ENCODE data around the gene NMNAT2.

NMNAT2 gene

GRCh38 chr1:183457449-183457848, 39.3 kb upstream of the NMNAT2 start:
- in situ Hi-C loops (cut with HindIII; ENCODE audit: low sequenced_read_pairs): no loop called here
- DNase-seq (ENCODE audit: low read depth): no peak
- no peak for TF ChIP-seq CTCF (IDR thresholded peaks at IDR 0.05; ENCODE audit: low read depth, low read length, missing control alignments)
- H3K4me3 ChIP-seq (ENCODE audit: low read depth, low read length): no peak overlapping the region

GRCh38 chr1:183456826-183457225, 38.6 kb upstream of the NMNAT2 start:
- H3K4me3 ChIP-seq (ENCODE audit: low read depth, low read length): no peak overlapping the region
- DNase-seq (ENCODE audit: low read depth): no peak
- no peak for TF ChIP-seq CTCF (IDR thresholded peaks at IDR 0.05; ENCODE audit: low read depth, low read length, missing control alignments)
- in situ Hi-C loops (cut with HindIII; ENCODE audit: low sequenced_read_pairs): no loop called here

GRCh38 chr1:183454377-183454776, 36.2 kb upstream of the NMNAT2 start:
- no peak for DNase-seq (ENCODE audit: low read depth)
- H3K4me3 ChIP-seq (ENCODE audit: low read depth, low read length): no peak overlapping the region
- no peak for TF ChIP-seq CTCF (IDR thresholded peaks at IDR 0.05; ENCODE audit: low read depth, low read length, missing control alignments)
- in situ Hi-C loops (cut with HindIII; ENCODE audit: low sequenced_read_pairs): no loop called here

- no peak overlapping the region for H3K4me3 ChIP-seq (ENCODE audit: low read depth, low read length)
- DNase-seq (ENCODE audit: low read depth): no peak
- in situ Hi-C loops (cut with HindIII; ENCODE audit: low sequenced_read_pairs): no loop called here
- TF ChIP-seq CTCF (IDR thresholded peaks at IDR 0.05; ENCODE audit: low read depth, low read length, missing control alignments): no peak
These were observed 31.9 kb upstream of the NMNAT2 start for GRCh38 chr1:183450093-183450492.

GRCh38 chr1:183449223-183449770, 31.1 kb upstream of the NMNAT2 start:
- in situ Hi-C loops (cut with HindIII; ENCODE audit: low sequenced_read_pairs): no loop called here
- DNase-seq (ENCODE audit: low read depth): no peak
- no peak for TF ChIP-seq CTCF (IDR thresholded peaks at IDR 0.05; ENCODE audit: low read depth, low read length, missing control alignments)
- no peak overlapping the region for H3K4me3 ChIP-seq (ENCODE audit: low read depth, low read length)

- TF ChIP-seq CTCF (IDR thresholded peaks at IDR 0.05; ENCODE audit: low read depth, low read length, missing control alignments): no peak
- in situ Hi-C loops (cut with HindIII; ENCODE audit: low sequenced_read_pairs): no loop called here
- no peak overlapping the region for H3K4me3 ChIP-seq (ENCODE audit: low read depth, low read length)
- DNase-seq (ENCODE audit: low read depth): no peak
These were observed 26.1 kb upstream of the NMNAT2 start for GRCh38 chr1:183444243-183444642.

GRCh38 chr1:183443466-183443865, 25.3 kb upstream of the NMNAT2 start:
- DNase-seq (ENCODE audit: low read depth): no peak
- TF ChIP-seq CTCF (IDR thresholded peaks at IDR 0.05; ENCODE audit: low read depth, low read length, missing control alignments): no peak
- in situ Hi-C loops (cut with HindIII; ENCODE audit: low sequenced_read_pairs): no loop called here
- H3K4me3 ChIP-seq (ENCODE audit: low read depth, low read length): no peak overlapping the region

All from astrocyte of the cerebellum (primary cell).